NCI-H128 (cell line): ENCODE data around the gene DUOXA2.

Source experiments
- DNase-seq: peaks from one replicate; lab custom pipeline; 2025; ENCODE audit not compliant: unreplicated experiment; lab: John Stamatoyannopoulos, UW

DUOXA2 gene

DNA sequence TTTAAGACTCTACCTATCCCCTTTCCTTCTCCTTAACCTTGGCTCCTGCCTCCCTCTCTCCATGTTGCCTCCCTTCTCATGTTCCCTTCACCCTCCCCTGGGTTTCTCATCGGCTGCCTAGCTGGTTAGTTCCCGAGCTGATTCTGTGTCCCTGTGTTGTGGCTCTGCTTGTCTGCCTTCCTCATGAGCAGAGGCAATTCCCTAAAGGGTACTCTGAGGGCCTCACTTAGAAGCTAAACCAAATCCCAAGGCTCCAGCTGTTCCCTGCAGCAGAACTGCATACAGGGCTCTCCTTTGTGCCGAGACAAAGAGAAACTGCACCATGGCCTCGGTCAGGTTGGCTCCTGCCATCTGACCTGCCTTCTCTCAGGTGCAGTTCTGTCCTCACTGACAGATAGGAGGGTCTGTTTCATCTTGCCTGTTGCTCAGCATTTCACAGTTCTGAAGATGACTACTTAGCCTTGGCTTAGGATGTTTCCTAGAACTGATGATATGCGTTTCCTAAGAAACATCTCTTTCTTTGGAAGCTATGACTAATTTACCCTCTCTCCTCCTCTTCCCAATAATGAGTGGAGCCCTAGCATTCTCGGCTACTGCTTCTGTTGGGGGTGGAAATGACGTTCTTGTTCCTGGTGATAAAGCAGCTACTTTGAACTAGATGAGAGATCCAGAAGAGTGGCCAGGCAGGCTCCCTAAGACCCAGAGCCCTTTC lies 42.8 kb downstream of the DUOXA2 start:
- no peak for DNase-seq

DNA sequence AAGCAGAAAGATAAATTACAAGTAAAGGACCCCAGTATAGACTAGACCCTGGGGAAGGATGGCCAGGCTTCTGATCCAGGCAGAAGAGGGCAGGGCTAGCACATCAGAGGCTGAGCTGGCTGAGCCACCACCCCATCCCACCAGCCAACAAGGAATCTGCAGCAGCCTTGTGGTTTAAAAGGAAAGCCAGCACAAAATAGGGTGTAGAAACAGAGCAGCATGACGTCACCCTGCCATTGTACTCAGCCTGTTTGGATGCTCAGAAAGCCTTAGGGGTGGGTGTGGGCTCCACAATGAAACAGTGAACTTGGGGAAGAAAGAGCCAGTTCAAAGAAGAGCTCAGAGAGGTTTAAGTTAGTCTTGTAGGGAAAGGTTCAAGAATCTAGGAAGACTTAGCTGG lies 43.8 kb downstream of the DUOXA2 start:
- no peak for DNase-seq

DNA sequence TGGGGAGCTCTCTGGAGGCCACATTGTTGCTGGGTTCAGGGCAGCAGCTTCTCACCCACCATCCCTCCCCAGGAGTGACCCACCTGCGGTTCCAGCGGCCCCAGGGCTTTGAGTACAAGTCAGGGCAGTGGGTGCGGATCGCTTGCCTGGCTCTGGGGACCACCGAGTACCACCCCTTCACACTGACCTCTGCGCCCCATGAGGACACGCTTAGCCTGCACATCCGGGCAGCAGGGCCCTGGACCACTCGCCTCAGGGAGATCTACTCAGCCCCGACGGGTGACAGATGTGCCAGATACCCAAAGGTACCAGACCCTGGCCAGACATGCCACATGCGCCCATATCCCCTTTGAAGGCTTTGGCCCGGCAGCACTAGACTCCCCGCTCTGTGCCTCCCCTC lies 47.5 kb downstream of the DUOXA2 start:
- no peak for DNase-seq

DNA sequence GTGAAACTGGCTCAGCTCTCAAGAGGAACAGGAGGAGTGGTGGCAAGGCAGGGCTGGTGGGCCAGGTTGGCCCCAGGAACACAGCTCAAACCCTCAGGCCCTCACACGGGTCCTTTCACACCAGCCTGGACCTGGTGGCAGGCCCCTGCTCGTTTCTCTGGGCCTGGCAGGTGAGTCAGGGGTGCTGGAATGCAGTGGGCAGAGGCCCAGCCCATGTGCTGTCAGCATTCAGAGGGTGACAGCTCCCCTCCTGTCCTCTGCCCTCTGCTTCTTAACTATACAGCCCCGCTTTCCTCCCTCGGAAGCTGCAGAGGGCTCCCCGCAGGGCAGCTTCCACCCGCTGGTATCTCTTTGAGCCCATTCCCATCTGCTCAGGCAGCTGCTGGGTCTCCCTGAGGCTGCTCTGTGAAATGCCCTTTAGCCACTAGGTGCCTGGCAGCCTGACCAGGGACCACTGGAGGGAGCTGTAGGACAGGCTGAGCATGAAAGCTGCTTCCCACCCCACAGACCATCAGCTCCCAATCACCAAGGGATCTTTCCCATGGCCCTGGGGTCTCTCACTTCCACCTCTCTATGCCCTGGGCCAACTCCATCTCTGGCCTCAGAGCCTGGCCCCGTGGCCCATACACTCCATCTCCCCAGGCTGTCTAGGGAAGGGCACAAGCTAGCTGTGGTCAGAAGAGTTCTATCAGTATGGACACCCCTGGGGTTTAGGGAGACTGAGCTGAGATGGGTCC lies 48.8 kb downstream of the DUOXA2 start:
- no peak for DNase-seq

DNA sequence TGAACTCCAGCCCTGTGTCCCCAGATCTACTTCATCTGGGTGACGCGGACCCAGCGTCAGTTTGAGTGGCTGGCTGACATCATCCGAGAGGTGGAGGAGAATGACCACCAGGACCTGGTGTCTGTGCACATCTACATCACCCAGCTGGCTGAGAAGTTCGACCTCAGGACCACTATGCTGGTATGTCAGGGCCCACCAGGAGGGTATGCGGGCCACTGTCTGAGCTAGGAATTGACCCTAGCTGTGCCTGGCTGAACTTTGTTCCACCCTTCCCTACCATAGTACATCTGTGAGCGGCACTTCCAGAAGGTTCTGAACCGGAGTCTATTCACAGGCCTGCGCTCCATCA lies 49.4 kb downstream of the DUOXA2 start:
- no peak for DNase-seq

DNA sequence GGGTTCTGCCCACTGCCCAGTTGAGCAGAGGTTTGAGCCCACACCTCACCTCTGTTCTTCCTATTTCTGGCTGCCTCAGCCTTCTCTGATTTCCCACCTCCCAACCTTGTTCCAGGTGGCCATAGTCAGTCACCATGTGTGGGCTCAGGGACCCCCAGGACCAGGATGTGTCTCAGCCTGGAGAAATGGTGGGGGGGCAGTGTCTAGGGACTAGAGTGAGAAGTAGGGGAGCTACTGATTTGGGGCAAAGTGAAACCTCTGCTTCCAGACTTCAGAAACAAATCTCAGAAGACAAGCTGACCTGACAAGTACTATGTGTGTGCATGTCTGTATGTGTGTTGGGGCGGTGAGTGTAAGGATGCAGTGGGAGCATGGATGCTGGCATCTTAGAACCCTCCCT lies 50.8 kb downstream of the DUOXA2 start:
- DNase-seq, result no peak

DNA sequence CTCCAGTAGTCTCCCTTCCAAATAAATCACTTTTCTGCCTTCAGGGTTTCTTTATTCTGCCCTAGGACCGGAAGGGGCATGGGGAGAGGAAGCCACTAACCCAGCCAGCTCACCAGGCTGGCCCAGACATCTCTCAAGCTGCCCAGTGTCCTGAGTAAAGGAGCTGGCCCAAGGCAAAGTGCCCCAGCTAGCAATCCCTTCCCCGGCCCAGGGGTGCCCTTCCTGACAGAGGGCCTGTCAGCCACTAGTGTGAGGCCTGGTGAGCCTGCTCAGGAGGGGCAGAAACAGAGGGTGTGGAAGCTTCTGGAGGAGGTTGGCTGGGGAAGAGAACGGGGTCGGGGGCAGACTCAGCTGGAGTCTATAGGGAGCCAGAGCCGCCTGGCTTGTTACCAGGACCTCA lies 51.4 kb downstream of the DUOXA2 start:
- no peak for DNase-seq

DNA sequence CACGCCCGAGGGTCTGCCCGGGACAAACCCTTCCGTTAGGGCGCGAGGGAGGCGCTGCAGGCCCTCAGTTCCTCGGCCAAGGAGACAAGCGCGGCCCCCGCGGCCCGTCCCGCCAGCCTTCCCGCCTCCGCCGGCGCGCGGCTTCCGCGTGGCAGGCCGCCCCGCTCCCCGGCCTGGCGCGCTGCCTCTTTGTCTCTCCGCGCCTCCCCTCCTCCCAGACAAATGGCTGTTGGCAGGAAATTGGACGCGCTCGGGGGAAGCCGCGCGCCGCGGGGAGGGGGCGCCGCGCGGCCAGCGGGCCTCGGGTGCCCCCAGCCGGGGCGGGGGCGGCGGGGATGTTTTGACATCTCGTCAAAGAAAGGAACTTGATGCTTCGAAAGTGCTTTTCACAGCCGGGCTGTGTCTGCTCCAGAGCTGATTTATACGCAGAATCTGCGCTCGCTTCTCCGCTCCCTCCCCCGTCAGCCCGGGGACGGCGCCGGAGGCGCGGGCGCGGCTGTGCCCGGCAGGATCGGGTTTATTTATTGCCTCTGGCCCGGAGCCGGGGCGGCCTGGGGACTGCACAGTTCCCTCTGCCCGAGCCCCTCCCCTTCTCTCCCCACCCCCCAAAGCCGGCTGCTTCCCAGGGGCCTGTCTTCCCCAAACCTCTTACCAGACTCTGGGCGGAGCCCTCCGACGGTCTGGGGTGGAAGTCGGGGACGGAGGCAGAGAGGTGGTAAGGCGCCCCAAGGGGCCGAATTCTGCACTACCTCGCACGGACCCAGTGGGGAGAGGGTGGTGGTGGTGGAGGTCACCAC lies 52.9 kb downstream of the DUOXA2 start:
- peak; percentile 53 for DNase-seq

DNA sequence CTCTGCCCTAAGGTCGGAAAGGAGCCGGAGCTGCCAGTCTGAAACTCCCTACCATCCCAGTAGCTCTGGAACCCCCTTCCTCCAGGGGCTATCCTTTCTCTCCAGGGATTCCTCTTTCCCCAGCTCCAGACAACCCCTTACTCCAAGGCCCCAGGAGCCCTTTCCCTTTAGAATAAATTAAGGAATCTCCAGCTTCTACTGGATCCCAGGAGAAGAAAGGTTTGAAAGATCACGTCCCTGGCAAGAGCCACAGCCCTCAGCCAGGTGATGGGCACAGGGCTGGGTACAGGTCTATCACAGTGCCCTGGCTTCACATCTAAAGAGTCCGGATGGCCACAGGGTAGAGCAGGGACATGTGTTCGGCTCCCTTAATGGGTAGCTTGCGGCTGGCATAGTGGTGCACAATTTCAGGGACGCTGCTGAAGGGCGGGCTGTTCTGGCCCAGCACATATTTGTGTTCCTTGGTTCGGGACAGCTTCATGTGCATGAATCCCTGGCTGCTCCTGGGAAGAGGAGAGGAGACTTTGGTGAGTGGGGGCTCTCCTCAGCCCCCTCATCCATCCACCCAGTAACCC lies 53.6 kb downstream of the DUOXA2 start:
- DNase-seq, result no peak
